Measurements from ENCODE around the gene ANTXR1.

Gene ANTXR1

DNA sequence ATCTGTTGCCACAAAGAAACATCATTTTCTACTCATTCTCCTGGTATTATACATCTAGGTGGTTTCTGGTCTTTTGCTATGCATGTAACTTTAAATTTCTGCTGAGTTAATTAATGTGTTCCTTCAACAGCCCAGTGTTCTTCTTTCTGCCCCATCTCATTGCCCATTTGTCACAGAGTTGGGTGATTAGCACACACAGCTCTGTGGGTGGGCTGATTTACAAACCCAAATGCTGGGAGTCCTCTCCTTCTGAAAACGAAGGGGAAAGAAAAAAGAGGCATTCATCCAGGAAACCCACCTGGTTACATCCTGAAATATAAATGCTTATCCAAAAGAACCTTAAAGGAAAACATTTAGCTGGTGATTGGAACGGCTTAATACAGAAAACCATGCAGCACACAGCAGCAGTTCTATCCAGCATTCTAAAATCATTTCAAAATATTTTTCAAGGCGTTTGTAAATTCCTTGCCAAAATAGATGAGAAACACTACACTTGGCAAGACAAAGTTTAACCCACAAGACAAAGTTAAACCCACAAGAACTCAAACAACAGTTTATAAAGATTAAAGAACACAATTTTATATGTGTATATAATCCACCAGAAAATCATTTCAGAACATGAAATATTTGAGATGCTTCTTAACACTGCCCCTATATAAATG is 177.9 kb downstream of the ANTXR1 start:
- Mint-ChIP-seq H3K4me3 (no peak overlapping the region), H3K27ac (no peak overlapping the region), H3K36me3 (no peaks in the 10 kb centered on the region), H3K9me3 (no peaks in the 10 kb centered on the region), H3K27me3 (peaks cover 3% of the 10 kb centered on the region), H3K4me1 (no peaks in the 10 kb centered on the region)

DNA sequence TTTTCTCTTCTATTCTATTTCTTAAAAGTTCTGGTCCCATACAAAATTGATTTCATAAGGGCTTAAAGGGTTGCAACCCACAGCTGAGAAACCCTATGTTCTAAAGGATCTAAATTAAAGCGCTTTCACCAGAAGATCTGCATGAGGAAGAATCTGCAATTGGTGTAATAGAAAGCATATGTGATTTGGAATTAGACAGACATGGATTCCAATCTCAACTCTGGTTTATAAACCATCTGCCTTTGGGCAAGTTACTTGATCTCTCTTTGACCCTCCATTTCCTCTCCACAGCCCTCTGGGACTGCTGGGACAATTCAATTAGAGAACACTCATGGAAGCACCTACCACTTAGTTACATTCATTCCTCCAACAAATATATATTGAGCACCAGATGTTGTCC is 178.7 kb downstream of the ANTXR1 start:
- Mint-ChIP-seq H3K4me1 (no peaks in the 10 kb centered on the region), H3K36me3 (no peaks in the 10 kb centered on the region), H3K27me3 (peaks cover 3% of the 10 kb centered on the region), H3K9me3 (no peaks in the 10 kb centered on the region), H3K27ac (no peak overlapping the region), H3K4me3 (no peak overlapping the region)

DNA sequence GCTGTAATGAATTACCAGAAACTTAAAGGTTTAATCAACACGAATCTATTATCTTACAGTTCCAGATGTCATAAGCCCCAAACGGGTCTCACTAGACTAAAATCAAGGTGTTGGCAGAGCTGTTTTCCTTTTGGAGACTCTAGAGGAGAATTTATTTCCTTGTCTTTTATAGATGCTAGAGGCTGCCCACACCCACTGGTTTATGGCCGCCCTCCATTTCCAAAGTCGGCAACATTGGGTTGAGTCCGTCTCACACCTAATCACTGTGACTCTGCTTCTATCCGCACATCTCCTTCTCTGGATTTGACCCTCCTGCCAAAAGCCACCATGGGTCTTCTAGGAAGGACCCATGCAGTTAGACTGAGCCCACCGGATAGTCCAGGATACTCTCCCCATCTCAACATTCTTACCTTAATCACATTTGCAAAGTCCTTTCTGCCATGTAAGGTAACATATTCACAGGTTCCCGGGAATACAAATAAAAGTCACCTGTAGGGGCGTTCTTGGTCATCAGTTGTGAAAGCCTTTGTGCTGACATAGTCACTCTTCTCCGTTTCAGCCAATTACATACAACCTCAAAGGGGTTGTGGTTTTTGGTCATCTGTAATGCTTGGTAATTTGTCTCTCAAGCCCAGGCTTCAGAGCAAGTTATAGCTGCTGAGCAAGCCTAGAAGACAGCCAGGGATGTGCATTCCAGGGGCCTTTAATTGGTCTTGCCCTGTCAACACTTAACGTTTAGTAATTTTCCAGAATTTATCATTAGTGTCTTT is 179.4 kb downstream of the ANTXR1 start:
- Mint-ChIP-seq H3K4me1 (no peaks in the 10 kb centered on the region), H3K27me3 (peaks cover 3% of the 10 kb centered on the region), H3K27ac (no peak overlapping the region), H3K9me3 (no peaks in the 10 kb centered on the region), H3K4me3 (no peak overlapping the region), H3K36me3 (no peaks in the 10 kb centered on the region)

DNA sequence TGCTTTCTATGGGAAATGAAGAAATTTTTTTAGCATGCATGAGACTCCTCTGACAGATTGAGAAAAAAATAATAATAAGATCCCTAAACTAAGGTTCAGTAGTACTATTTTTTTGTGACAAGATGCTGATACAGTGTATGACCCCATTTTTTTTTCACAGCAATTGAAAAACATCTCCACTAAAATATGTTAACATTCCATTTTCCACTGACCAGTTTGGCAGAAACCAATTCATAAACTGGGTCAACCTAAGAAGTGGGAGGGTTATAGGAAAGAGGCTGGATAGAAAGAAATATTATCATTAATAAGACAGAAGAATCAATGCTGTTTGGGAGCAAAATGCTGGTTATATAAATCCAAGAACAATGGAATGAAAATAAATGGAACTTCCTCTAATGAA is 182.7 kb downstream of the ANTXR1 start:
- H3K27ac Mint-ChIP-seq = no peak overlapping the region
- H3K9me3 Mint-ChIP-seq = no peaks in the 10 kb centered on the region
- no peak overlapping the region for H3K4me3 Mint-ChIP-seq
- H3K4me1 Mint-ChIP-seq = no peaks in the 10 kb centered on the region
- H3K27me3 Mint-ChIP-seq = peaks cover 2% of the 10 kb centered on the region
- H3K36me3 Mint-ChIP-seq = no peaks in the 10 kb centered on the region

DNA sequence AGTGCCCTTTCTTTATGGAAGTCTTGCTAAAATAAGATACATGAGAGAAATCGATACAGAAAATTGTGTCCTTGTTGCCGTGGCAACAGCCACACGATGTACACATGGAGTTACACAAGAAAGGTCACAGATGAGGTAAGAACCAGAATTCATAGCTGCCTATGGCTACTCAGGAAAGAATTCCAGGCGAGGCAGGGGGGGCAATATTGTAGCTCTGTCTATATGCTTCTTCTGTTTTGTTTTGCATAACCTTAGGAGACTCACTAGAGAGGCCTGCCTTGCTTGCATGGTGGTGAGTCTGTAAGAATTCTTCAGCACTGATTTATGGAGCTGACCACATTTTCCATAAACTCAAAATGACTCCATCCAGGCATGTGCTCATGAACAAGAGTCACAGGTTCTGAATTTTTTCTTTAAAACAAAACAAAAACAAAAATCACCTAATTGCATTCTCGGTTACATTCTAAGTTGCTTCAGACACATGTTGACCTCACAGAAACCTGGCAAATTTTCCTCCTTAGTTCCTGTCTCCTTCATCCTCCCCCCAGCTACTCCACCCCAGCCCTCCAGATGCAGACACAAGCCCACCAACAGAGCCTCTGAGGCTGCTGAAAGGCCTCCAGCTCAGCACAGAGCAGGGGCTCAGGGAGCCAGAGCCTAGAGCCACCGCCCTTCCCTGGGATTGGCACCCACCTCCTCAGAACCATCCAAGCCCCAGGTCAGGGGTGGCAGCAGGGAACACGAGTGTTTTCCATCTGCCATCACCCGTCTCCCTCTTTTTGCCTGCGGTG is 183.5 kb downstream of the ANTXR1 start:
- Mint-ChIP-seq H3K27ac (no peak overlapping the region), H3K4me1 (no peaks in the 10 kb centered on the region), H3K4me3 (no peak overlapping the region), H3K27me3 (peaks cover 2% of the 10 kb centered on the region), H3K36me3 (no peaks in the 10 kb centered on the region), H3K9me3 (no peaks in the 10 kb centered on the region)

DNA sequence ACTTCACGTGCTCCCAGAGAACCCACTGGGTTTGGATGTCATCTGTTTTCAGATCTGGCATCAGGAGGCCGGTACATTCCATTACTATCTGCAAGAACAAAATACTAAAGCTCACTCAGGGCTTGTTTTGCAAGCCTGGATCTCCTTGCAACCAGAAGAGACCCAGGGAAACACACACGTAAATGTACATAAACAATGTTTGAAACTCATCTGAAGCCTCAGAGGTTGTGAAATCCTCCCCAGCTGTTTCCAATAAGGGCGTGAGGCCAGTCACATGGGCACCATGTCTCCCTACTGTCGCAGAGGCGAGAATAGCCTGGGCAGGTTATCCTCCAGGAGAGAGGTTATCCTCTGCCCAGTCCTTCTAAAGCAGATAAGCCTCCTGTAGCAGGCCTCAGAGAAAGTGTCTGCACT is 187.1 kb downstream of the ANTXR1 start:
- Mint-ChIP-seq H3K27ac (no peak overlapping the region), H3K4me3 (no peak overlapping the region), H3K4me1 (no peaks in the 10 kb centered on the region), H3K9me3 (no peaks in the 10 kb centered on the region), H3K36me3 (no peaks in the 10 kb centered on the region), H3K27me3 (peaks cover 2% of the 10 kb centered on the region)

DNA sequence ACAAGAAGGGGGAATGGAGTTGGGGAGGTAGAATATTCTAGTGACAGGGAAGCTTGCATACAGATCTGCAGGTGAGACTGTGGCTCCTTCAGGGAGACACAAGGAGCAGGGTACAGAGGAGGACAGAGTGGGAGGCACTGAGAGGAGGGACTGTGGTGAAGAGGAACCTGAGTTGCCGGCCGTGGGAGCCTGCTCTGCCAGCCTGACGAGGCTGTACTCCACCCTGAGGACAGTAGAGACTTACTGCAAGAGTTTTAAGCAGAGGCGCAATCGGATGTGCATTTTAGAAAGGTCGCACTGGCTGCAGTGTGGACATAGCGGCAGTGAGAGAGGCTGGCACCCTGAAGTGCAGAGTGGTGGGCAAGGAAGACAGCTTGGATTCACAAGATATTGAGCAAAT is 188.3 kb downstream of the ANTXR1 start:
- Mint-ChIP-seq H3K27me3 (peaks cover 2% of the 10 kb centered on the region), H3K27ac (no peak overlapping the region), H3K9me3 (no peaks in the 10 kb centered on the region), H3K4me1 (no peaks in the 10 kb centered on the region), H3K36me3 (no peaks in the 10 kb centered on the region), H3K4me3 (no peak overlapping the region)

DNA sequence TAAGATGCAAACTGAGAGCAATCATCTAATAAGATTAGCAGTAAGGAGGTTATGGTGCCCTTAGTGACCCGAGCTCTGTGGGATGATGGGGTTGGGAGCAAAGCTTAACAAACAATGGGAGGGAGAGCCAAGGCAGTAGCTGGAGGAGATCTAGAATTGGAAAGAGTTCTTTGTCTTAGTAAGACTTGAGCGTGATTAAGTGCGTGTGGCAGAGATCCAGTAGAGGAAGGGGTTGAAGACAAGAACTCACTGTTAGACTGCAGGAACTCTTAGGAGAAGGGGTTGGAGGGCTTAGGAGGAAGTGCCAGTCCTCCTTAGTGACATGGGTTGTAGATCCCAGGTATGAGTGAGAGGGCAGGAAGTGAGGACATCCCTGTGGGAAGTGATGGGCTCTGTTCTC is 189.3 kb downstream of the ANTXR1 start:
- H3K36me3 Mint-ChIP-seq = no peaks in the 10 kb centered on the region
- H3K4me1 Mint-ChIP-seq = no peaks in the 10 kb centered on the region
- no peak overlapping the region for H3K27ac Mint-ChIP-seq
- H3K4me3 Mint-ChIP-seq = no peak overlapping the region
- H3K9me3 Mint-ChIP-seq = no peaks in the 10 kb centered on the region
- H3K27me3 Mint-ChIP-seq = peaks cover 2% of the 10 kb centered on the region

DNA sequence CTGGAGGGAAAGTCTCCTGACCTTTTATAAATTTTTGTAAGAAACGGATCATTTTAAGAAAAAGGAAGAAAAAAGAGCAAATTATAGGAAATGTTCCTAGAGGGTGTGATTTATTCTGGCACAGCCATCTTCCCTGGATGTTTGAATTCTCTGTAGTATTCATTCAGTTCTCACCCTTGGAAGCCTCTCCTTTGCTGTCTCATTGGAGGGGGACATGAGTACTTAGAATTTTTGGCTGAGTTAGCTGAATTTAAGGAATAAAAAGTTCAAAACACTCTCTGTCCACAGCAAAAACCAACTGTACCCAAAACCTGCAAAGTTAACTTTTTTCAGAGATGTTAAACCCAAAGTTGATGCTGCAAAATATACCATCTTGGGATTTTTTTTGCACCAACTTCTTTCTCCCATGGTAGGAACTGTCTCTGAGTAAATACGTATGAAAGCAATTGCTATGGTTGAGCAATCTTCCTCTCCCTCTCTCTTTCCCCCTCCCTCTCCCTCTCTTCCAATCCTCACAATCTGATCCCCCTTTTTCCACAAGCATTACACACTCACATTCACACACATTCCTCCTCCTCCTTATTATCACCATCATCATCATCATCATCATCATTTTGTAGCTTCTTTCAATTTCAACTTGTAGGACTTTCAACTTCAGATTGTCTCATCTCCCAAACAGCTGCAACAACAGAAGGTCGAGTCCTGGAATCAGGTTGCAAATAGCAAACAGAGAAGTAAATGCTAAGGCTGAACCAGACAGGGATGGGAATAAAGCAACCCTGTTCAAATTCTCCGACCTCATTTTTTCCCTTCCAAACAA is 190.4 kb downstream of the ANTXR1 start:
- Mint-ChIP-seq H3K36me3 (no peaks in the 10 kb centered on the region), H3K4me3 (no peak overlapping the region), H3K9me3 (no peaks in the 10 kb centered on the region), H3K4me1 (no peaks in the 10 kb centered on the region), H3K27ac (no peak overlapping the region), H3K27me3 (peaks cover 2% of the 10 kb centered on the region)

DNA sequence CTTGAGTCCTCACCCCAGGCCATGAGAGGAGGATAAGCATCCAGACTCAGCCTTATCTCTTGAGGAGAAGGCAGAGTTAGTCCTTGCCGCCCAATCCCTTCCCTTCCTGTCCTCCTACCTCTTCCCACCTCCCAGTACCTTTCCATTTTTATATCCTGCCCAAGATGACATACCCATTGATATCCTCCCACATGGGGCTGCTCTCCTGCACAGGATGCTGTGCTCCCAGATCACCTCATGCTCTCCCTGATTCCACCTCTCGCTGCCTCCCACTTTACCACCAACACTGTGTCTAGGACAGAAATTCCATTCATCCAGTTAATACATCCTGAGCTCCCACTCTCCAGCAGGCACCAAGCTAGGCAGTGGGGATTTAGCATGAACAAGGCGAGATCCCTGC is 191.7 kb downstream of the ANTXR1 start:
- no peaks in the 10 kb centered on the region for H3K9me3 Mint-ChIP-seq
- H3K4me1 Mint-ChIP-seq = no peaks in the 10 kb centered on the region

DNA sequence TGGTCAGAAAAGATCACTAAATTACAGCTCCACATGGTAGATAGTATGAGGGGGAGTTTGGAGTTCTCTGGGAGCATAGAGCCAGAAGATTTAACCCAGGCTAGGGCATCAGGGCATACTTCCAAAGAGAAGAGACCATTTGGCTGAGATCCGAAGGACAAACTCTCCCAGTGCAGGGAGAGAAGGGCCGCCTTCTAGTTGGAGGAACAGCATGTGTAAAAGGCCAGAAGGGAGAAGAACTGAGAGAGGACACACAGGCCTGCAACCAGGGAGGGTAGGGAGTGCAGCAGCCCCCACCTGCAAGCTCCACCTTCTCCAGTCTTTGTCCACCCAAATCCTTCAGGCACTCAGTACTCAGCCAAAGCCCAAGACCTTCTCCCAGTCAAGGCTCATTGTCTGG is 192.1 kb downstream of the ANTXR1 start:
- Mint-ChIP-seq H3K27ac (no peak overlapping the region), H3K4me3 (no peak overlapping the region), H3K9me3 (no peaks in the 10 kb centered on the region), H3K36me3 (no peaks in the 10 kb centered on the region), H3K27me3 (peaks cover 2% of the 10 kb centered on the region), H3K4me1 (no peaks in the 10 kb centered on the region)

More for the DNA sequence above, 191.7 kb downstream of the ANTXR1 start:
- Mint-ChIP-seq H3K4me3 (no peak overlapping the region), H3K36me3 (no peaks in the 10 kb centered on the region), H3K27me3 (peaks cover 2% of the 10 kb centered on the region), H3K27ac (no peak overlapping the region)

DNA sequence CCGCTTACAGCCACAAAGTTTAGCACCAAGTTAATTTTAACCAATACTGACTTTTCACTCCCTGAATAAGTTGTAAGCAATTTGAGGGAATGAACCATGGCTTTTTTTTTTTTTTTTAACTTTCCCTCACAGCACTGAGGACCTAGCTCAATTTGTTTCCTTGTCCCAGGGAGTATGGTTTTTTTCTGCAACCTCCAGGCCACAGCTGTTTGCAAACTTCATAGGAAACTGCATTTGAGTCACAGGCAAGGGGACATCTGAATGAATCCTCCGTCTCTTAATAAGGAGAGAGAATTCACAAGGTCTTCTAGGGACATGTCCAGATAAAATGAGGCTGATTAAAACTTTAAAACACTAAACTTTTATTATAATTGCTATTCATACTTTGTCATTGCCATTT is 192.5 kb downstream of the ANTXR1 start:
- Mint-ChIP-seq H3K36me3 (no peaks in the 10 kb centered on the region), H3K4me1 (no peaks in the 10 kb centered on the region), H3K27ac (no peak overlapping the region), H3K9me3 (no peaks in the 10 kb centered on the region), H3K27me3 (peaks cover 2% of the 10 kb centered on the region), H3K4me3 (no peak overlapping the region)

DNA sequence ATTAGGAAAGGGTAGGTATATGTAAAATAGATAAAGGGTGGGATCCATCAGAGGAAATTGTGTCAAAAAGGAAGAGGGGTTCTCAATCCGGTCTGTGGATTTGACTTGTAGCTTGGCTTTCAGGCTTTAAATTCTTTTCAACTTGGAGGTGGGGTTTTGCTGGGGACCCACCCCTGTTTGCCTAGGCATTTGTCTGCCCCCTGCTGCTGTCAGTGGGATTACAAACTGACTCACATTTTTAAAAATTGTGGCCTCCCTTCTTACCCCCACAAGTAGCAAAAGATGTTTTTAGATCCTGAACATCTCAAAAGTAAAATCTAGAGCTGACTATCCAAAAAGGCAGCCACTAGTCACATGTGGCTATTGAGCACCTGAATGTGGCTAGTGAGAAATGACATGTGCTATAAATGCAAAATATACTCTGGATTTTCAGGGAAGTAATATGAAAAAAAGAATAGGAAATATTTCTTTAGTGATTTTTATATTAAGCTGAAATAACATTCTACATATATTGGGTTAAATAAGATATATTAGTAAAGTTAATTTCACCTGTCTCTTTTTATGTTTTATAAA is 195.1 kb downstream of the ANTXR1 start:
- Mint-ChIP-seq H3K4me1 (no peaks in the 10 kb centered on the region), H3K36me3 (no peaks in the 10 kb centered on the region)

DNA sequence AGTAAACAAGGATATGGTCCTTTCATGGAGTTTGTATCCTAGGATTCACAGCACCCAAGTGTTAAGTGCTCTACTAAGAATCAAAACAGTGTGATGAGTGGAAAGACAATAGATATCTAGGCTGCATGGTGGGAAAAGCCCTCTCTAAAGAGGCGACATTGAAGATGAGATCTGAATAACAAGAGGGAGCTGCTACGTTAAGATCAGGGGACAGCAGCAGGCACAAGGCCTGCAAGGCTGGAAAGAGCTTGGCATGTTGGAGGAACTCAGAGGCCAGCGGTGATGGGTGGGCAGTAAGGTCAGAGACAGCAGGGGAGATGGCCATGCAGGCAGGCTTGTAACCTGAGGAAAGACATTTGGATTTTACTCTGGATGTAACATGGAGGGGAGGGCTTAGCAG is 196.5 kb downstream of the ANTXR1 start:
- Mint-ChIP-seq H3K4me3 (no peak overlapping the region), H3K9me3 (no peaks in the 10 kb centered on the region), H3K4me1 (no peaks in the 10 kb centered on the region), H3K27me3 (no peaks in the 10 kb centered on the region), H3K36me3 (no peaks in the 10 kb centered on the region), H3K27ac (no peak overlapping the region)

More for the DNA sequence above, 195.1 kb downstream of the ANTXR1 start:
- H3K27ac Mint-ChIP-seq = no peak overlapping the region
- H3K4me3 Mint-ChIP-seq = no peak overlapping the region
- H3K9me3 Mint-ChIP-seq = no peaks in the 10 kb centered on the region
- peaks cover 2% of the 10 kb centered on the region for H3K27me3 Mint-ChIP-seq

DNA sequence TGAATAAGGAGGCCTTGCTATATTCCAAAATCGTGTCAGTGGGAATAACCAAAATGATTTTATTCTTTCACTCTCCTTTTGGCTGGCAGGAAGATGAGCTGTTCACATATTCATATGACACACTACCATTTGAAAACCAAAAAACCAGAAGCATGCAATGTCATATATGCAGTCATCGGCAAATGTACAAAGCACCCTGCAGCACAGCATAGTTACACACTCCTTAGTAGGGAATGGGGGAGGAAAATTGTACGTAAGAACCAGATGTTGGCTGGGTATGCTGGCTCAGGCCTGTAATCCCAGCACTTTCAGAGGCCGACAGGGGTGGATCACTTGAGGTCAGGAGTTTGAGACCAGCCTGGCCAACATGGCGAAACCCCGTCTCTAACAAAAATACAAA is 197.4 kb downstream of the ANTXR1 start:
- Mint-ChIP-seq H3K4me3 (no peak overlapping the region), H3K27ac (no peak overlapping the region), H3K27me3 (no peaks in the 10 kb centered on the region), H3K9me3 (no peaks in the 10 kb centered on the region), H3K4me1 (no peaks in the 10 kb centered on the region), H3K36me3 (no peaks in the 10 kb centered on the region)

All from activated naive CD4-positive, alpha-beta T cell treated with anti-CD3 and anti-CD28 coated beads, Interleukin-2, amount 50 U/mL, for 24 hours (primary cell).